ENCODE results near the gene FGFR4.

FGFR4 gene

GRCh38 chr5:177132136-177133095 lies 45.7 kb downstream of the FGFR4 start:
- no peak for DNase-seq (ENCODE audit: low spot score)

GRCh38 chr5:177133096-177133852 lies 46.6 kb downstream of the FGFR4 start, which contains the start of gene NSD1:
NSD1 (plus strand) TSS chr5:177133773; CDS start chr5:177135104, 1,331 bp downstream.
- peak; percentile 78 for DNase-seq (ENCODE audit: low spot score)

- DNase-seq (ENCODE audit: low spot score), result peak; percentile 66
Measured at GRCh38 chr5:177133853-177134696, 47.4 kb downstream of the FGFR4 start.

- no peak for DNase-seq (ENCODE audit: low spot score)
Measured at GRCh38 chr5:177134697-177135225, 48.0 kb downstream of the FGFR4 start.

GRCh38 chr5:177140312-177140711 lies 53.6 kb downstream of the FGFR4 start:
- no peak for DNase-seq (ENCODE audit: low spot score)

GRCh38 chr5:177141496-177141895 lies 54.8 kb downstream of the FGFR4 start:
- no peak for DNase-seq (ENCODE audit: low spot score)

GRCh38 chr5:177142098-177142611 lies 55.4 kb downstream of the FGFR4 start:
- no peak for DNase-seq (ENCODE audit: low spot score)

GRCh38 chr5:177142778-177143177 lies 56.1 kb downstream of the FGFR4 start:
- DNase-seq (ENCODE audit: low spot score), result no peak

- DNase-seq (ENCODE audit: low spot score), result no peak
Measured at GRCh38 chr5:177146891-177147638, 60.4 kb downstream of the FGFR4 start.

All from HuH-7 (cell line).